T-helper 17 cell (primary cell): ENCODE results near the gene FAM135A. TPM values are rescaled to one million over a fixed set of nuclear protein-coding genes. Genes with fewer than 3 reads are reported as not detected.
A peak's percentile ranks its signal among the peaks of the same experiment; 100 is the strongest.
"Not testable (repeated sequence)": the region's sequence is repeated elsewhere in the genome, so short reads cannot be mapped to it uniquely, and the experiment has no call there.

Experiments
- ATAC-seq: fragments of 150-1000 bp; cut with Tn5 transposase; 2 replicates; pipeline ENCODE4 v1.10.0; 2021; ENCODE audit warnings: mild to moderate bottlenecking, moderate library complexity
- DNase-seq, 3 donors: peaks; one replicate each; pipeline versions ENCODE4 v3.0.0 to v3.0.0-alpha.2; 2020 to 2021
- H3K9me3 ChIP-seq: one replicate; pipeline ENCODE4 v1.7.0; 2013; ENCODE audit warnings: low read length, mild to moderate bottlenecking; ENCODE audit not compliant: control insufficient read depth, poor library complexity, severe bottlenecking
- H3K27ac Mint-ChIP-seq: one replicate; pipeline ENCODE4 v1.8.0; 2022; ENCODE audit warnings: mild to moderate bottlenecking, moderate library complexity, mixed read lengths
- H3K27me3 Mint-ChIP-seq: one replicate; pipeline ENCODE4 v1.8.0; 2022; ENCODE audit warnings: mixed read lengths
- H3K36me3 Mint-ChIP-seq: one replicate; pipeline ENCODE4 v1.8.0; 2022; ENCODE audit warnings: low read depth, mixed read lengths
- H3K4me1 Mint-ChIP-seq: one replicate; pipeline ENCODE4 v1.8.0; 2022; ENCODE audit warnings: mild to moderate bottlenecking, mixed read lengths
- H3K4me3 Mint-ChIP-seq: one replicate; pipeline ENCODE4 v1.8.0; 2022; ENCODE audit warnings: mild to moderate bottlenecking, moderate library complexity, mixed read lengths
- total RNA-seq, 4 donors: library from RNA in 2 of 4; stranded (reverse) in 2 of 4; gene quantifications; one replicate each; pipeline ENCODE4 v1.2.3 and lab custom pipeline; 2022 to 2026

FAM135A gene
- total RNA-seq, 2 donors from 2014 or later: 5.8 to 8.1 TPM

DNA sequence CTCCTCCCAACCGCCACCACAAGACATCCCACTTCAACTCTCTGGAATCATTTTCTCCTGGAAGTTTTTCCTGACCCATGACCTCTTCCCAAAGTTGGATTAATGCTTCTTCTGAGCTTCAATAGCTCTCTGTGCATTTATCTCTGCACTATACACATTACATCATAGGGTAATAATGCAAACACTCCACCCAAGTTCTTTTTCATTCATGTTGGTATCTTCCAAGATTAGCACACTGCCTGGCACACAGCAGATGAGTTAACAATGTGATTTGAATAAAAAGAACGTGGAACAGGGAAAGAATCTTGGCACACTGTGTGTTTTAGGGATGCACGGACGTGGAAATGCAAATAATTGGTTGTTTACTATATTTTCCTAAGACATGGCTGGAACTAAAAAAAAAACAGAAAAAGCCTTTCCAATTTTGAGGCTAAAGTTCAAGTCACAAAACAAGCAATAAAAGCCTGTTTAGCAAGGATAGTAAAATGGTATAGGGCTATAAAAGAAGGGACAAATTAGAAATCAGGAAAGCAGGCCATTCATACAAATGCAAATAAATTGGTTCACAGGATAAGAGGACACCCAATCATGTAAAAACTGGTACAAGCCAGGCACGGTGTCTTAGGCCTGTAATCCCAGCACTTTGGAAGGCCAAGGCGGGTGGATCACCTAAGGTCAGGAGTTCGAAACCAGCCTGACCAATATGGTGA is 1.6 kb upstream of the FAM135A start:
- DNase-seq (no peak), ATAC-seq (no peak)
- Mint-ChIP-seq H3K36me3 (peaks cover 5% of the 10 kb centered on the region), H3K27me3 (no peaks in the 10 kb centered on the region), H3K4me1 (peaks cover 22% of the 10 kb centered on the region), H3K4me3 (peak overlapping the region; percentile 47), H3K27ac (no peak overlapping the region)
- H3K9me3 ChIP-seq: no peaks in the 10 kb centered on the region

DNA sequence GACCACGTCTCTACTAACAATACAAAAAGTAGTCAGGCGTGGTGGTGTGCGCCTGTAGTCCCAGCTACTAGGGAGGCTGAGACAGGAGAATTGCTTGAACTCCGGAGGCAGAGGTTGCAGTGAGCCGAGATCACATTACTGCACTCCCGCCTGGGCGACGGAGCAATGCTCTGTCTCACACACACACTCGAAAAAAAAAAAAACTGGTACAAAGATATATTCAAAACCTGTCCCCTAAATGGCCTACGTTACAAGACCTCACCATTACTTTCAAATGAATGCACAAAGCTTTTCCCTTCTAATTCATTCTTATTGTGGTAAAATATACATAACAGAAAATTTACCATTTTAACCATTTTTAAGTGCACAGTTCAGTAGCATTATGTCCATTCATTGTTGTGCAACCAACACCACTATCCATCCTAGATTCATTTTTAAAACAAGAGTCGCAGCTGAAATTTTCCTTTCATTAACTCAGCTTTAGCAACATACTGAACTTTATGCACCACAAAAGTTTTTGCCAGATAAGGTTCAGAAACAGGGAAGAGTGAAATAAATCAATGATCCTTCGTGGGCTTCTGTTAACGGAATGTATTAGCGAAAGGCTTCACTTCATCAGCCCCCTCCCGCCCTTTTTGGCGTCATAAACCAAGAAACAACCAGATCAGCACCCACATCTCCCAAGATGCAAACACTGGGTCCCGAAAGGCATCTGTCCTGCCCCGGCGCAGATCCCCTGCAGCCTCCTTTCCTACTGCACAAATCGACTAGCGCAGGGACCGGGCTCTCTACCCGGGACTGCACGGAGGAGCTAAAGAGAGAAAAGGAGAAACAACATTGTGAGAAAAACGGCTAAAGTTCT is 825 bp upstream of the FAM135A start:
- peak overlapping the region; percentile 100 for H3K4me3 Mint-ChIP-seq
- DNase-seq: peak in 1 of 3 donors; percentile 16
- peak; percentile 32 for ATAC-seq
- peak overlapping the region; percentile 95 for H3K27ac Mint-ChIP-seq
- H3K9me3 ChIP-seq: no peaks in the 10 kb centered on the region
- H3K4me1 Mint-ChIP-seq: peaks cover 22% of the 10 kb centered on the region
- no peaks in the 10 kb centered on the region for H3K27me3 Mint-ChIP-seq
- peaks cover 5% of the 10 kb centered on the region for H3K36me3 Mint-ChIP-seq

DNA sequence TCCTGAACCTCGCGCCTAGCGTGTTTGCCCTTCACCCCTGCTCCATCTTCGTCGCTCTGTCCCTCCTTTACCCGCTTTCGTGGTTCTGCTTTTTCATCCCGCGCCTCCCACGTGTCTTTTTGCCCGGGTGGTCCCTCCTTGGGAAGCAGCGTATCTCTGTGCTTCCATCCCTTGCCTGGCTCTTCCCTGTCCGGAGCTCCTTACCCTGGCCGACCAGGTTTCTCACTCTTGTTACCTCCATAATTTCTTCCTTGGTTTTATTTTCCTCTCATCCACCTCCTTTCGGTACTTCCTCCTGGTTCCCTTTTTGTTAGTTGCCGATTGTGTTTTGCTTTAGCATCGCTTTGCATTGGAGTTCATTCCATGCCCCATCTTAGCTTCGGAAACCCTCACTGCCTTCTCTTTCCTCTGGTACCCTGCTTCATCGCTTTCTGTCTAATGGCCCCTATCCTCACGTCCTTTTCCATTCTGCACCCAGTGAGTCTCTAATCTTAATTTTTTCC is 735 bp downstream of the FAM135A start:
- ATAC-seq (no peak), DNase-seq (no peak)
- Mint-ChIP-seq H3K27ac (peak overlapping the region; percentile 99), H3K36me3 (peaks cover 5% of the 10 kb centered on the region), H3K4me1 (peaks cover 24% of the 10 kb centered on the region), H3K27me3 (no peaks in the 10 kb centered on the region), H3K4me3 (peak overlapping the region; percentile 100)
- H3K9me3 ChIP-seq: no peaks in the 10 kb centered on the region

DNA sequence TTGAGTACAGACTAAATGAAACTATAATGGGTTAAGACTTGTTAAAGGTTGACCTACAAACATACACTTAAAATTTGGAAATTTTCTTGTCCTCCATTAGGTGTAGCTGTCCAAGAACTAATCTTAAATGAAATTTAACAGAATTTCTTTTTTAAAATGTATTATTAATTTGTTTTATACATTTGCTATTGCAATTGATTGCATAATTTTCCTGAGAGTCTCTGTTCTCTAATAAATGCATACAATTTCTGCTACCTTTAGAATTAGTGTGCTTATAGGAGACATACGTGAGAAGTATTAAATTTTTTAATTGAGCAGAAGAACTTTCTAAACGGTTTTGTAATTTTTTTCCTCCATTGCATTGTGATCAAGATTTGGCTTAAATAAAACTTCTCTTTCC is 1.5 kb downstream of the FAM135A start:
- H3K36me3 Mint-ChIP-seq: peaks cover 5% of the 10 kb centered on the region
- no peaks in the 10 kb centered on the region for H3K9me3 ChIP-seq
- H3K27ac Mint-ChIP-seq: peak overlapping the region; percentile 99
- H3K27me3 Mint-ChIP-seq: no peaks in the 10 kb centered on the region
- peaks cover 24% of the 10 kb centered on the region for H3K4me1 Mint-ChIP-seq
- ATAC-seq: no peak
- peak overlapping the region; percentile 100 for H3K4me3 Mint-ChIP-seq
- DNase-seq: no peak

DNA sequence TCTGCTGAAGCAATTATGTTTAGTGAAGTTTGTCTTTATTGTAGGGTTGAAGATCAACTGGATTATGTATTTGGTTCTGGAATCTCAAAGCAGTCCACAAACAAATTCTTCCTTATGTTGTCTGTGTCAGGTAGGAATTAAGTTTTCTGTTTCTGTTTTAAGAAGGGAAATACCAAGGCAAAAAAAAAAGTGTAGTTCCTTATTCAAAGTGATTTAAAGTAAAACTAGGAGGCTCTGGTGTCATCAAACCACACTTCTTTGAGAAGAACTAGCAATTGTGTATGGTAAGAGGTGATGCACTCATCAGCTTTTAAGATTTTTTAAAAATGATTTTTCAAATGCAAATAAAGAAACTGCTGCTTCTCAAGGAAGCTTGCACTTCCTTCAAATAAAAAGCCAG is 1.9 kb downstream of the FAM135A start:
- no peaks in the 10 kb centered on the region for H3K9me3 ChIP-seq

DNA sequence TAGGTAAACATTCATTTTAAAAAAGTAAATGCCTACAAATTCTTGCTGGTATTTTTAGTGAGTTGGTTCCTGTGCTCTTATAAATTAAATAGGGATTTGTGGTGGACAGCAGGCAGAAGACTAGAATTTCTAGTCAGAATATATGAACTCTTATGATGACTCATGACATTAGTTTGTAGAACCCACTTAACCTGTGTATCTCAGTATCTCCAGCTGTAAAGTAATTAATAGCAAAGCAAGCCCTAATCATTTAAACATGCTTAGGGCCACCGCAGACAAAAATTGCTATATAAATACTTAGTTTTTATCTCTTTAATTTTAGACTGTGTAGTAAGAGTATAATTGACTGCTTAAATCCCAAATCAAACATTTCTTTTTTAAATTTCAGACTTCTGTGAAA is 2.4 kb downstream of the FAM135A start:
- H3K9me3 ChIP-seq: no peaks in the 10 kb centered on the region
- peak overlapping the region; percentile 29 for H3K27ac Mint-ChIP-seq
- H3K36me3 Mint-ChIP-seq: peaks cover 5% of the 10 kb centered on the region
- H3K27me3 Mint-ChIP-seq: no peaks in the 10 kb centered on the region
- ATAC-seq: no peak
- H3K4me3 Mint-ChIP-seq: no peak overlapping the region
- H3K4me1 Mint-ChIP-seq: peaks cover 24% of the 10 kb centered on the region
- no peak for DNase-seq

More for the DNA sequence above, 1.9 kb downstream of the FAM135A start:
- H3K27ac Mint-ChIP-seq: peak overlapping the region; percentile 29
- H3K36me3 Mint-ChIP-seq: peaks cover 5% of the 10 kb centered on the region
- ATAC-seq (no peak), DNase-seq (no peak)
- H3K27me3 Mint-ChIP-seq: no peaks in the 10 kb centered on the region
- H3K4me3 Mint-ChIP-seq: peak overlapping the region; percentile 9
- peaks cover 24% of the 10 kb centered on the region for H3K4me1 Mint-ChIP-seq

DNA sequence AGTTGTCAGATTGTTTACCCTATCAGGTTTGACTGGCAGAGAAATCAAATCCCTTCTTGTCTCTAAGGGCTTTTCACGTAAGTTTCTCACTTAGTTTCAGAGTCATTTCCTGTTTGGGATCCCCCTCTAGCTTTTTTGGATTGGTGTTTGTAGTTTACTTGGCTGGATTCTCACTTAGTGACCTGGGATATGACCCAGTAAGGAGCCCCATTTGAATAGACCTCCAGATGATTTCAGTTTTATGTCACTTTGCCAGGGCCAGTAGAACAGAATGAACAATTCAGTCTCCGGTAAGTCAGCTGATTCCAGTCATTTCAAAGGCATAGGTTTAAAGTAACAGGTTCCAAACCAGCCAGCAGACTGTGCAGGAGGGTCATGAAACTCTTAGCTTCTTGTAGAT is 8.2 kb downstream of the FAM135A start:
- DNase-seq (no peak), ATAC-seq (no peak)
- H3K27me3 Mint-ChIP-seq: no peaks in the 10 kb centered on the region
- no peak overlapping the region for H3K4me3 Mint-ChIP-seq
- no peak overlapping the region for H3K27ac Mint-ChIP-seq
- peaks cover 5% of the 10 kb centered on the region for H3K36me3 Mint-ChIP-seq
- H3K9me3 ChIP-seq: no peaks in the 10 kb centered on the region
- peaks cover 2% of the 10 kb centered on the region for H3K4me1 Mint-ChIP-seq

DNA sequence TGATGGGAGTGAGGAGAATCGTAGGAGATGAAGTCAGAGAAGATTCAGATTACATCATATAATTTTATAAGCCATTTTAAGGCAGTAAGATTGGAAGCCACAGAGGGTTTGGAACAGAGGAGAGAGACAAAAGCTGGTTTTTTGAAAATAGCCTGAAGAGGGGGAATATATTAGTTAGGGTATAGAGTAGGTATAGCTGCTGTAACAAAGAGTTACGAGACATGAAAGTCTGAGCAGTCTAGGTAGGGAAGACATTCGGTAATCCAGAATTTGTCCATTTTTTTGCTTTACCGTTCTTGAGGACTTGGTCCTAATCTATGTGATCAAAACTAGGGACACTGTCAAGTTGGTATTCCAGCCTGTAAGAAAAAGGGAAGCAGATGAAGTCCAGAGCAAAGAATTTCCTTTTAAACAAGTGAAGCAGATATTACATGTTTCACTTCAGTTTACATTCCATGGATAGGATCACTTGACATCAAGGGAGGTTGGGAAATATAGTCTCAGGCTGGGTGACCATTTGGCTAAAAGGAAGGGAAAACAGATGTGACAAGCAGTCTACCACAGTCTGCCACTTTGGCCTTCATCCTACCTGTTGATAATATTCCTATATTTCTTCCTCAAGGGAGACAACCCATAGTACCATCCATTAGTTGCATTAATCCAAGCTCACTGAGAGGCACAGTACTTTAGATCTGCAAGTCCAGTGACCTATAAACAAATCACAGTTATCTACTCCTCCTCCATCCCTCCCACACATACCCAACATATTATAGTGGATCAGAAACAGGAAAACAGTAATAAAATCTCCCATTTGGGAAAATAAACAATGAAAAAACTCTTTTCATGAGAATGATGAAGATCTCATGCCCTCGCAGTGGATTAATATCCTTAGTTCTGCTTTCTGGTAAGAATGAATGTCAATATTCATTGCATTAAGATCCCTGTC is 10.2 kb downstream of the FAM135A start:
- Mint-ChIP-seq H3K36me3 (peaks cover 5% of the 10 kb centered on the region), H3K4me1 (peaks cover under 1% of the 10 kb centered on the region), H3K27ac (no peak overlapping the region), H3K27me3 (no peaks in the 10 kb centered on the region), H3K4me3 (no peak overlapping the region)
- ATAC-seq (no peak), DNase-seq (no peak)
- no peaks in the 10 kb centered on the region for H3K9me3 ChIP-seq

DNA sequence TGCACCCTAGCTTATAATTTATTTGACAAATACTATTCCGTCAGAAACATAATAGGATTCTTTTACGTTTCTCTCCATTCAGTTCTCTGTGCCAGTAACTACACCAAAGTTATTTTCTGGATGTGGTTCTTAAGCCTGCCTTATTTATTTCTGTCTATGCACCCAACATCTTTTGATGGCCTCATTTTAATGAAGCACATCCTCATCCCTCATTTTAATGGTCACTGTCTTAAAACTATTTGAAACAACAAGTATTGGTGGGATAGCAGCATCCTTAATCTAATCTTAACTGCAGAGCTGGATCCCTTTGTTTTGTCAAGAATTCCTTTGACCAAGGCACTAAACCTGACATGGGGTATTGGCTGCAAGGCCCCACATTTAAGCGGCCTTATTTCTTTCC is 11.0 kb downstream of the FAM135A start:
- peaks cover 7% of the 10 kb centered on the region for H3K36me3 Mint-ChIP-seq
- H3K4me3 Mint-ChIP-seq: no peak overlapping the region
- ATAC-seq (no peak), DNase-seq (no peak)
- no peak overlapping the region for H3K27ac Mint-ChIP-seq
- H3K9me3 ChIP-seq: no peaks in the 10 kb centered on the region
- H3K4me1 Mint-ChIP-seq: no peaks in the 10 kb centered on the region
- no peaks in the 10 kb centered on the region for H3K27me3 Mint-ChIP-seq

DNA sequence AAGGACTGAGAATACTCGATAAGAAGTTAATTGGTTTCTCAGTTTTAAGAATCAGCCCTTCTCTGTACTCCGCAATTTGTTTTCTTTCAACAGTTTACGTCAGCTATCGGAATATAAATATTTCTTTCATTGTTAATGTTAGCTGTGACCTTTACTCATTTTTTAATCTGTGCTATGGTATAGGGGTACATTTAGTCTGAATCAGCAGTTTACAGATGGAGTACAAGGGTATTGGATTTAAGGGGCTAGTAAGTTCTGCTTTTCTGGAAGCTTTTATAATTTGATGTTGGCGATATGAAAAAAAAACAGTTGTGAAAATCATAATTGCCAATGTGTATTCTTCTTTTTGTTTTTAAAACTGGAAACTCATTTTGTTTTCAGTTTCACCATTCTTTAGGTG is 23.0 kb downstream of the FAM135A start:
- H3K9me3 ChIP-seq: no peaks in the 10 kb centered on the region
- Mint-ChIP-seq H3K36me3 (peaks cover 3% of the 10 kb centered on the region), H3K27me3 (no peaks in the 10 kb centered on the region), H3K4me1 (no peaks in the 10 kb centered on the region), H3K27ac (no peak overlapping the region), H3K4me3 (no peak overlapping the region)
- DNase-seq (no peak), ATAC-seq (no peak)

DNA sequence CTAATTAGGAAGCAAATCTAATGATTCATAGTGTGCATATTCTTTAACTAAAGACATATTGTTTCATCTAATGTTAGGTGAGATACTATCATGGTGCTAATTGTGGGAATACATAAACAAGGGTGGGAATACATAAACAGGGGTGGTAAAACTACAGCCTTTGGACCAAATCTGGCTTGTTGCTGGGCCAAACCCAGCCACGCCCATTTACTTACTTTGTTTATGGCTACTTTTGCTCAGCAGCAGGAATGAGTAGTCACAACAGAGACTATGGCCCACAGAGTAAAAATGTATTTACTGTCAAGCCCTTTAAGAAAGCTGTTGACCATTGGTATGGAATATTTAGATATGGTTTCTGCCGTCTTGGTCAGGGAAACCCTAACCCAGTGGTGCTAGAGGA is 31.7 kb downstream of the FAM135A start:
- H3K27me3 Mint-ChIP-seq: no peaks in the 10 kb centered on the region
- H3K4me3 Mint-ChIP-seq: no peak overlapping the region
- DNase-seq: no peak
- no peaks in the 10 kb centered on the region for H3K4me1 Mint-ChIP-seq
- no peaks in the 10 kb centered on the region for H3K9me3 ChIP-seq
- no peak for ATAC-seq
- H3K27ac Mint-ChIP-seq: no peak overlapping the region
- H3K36me3 Mint-ChIP-seq: no peaks in the 10 kb centered on the region

DNA sequence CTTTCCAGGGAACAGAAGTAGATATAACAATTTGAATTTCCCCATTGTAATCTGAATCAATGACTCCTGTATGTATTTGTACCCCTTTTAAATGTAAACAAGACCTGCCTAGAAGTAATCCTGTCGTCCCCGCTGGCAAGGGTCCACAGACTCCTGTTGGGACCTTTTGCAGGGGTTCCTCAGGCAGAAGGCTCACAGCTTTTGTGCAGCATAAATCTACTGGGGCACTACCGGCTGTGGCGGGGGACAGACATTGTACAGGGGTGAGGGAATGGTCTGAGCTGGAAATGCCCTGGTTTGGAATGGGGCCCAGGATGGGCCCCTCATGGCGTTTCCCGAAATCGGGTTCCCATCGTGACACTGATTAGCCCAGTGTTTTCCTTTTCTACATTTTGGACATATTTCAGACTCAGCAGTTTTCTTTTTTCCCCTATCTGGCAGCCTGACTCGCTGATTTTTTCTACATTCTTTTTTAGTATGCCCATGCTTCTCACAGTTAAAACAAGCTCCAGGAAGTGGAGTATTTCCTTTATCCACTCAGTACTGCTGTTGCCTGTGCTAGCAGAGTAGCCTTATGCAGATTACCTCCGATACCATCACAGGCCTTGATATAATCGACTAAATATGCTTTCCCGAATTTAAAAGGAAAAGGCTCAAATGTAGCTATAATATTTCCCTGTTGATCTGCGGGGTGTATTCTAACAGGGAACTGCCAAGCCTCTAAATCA is 34.2 kb downstream of the FAM135A start:
- H3K9me3 ChIP-seq, H3K27me3 Mint-ChIP-seq, DNase-seq, H3K4me1 Mint-ChIP-seq, ATAC-seq, H3K36me3 Mint-ChIP-seq, H3K4me3 Mint-ChIP-seq, H3K27ac Mint-ChIP-seq: not testable (repeated sequence)
